Measurements from ENCODE around the gene LY6G6F.

LY6G6F gene

GRCh38 chr6:31706599-31706998, at the start of gene LY6G6F:
Gene LY6G6F, plus strand, starts transcription at chr6:31706866. Its CDS starts 41 bp downstream, at chr6:31706907.
- no peak for DNase-seq (ENCODE audit: low spot score)

GRCh38 chr6:31657406-31658157, 49.1 kb upstream of the LY6G6F start:
- DNase-seq (ENCODE audit: low spot score): no peak

- no peak for DNase-seq (ENCODE audit: low spot score)
Measured at GRCh38 chr6:31658158-31658688, 48.4 kb upstream of the LY6G6F start.

- DNase-seq (ENCODE audit: low spot score): no peak
Measured at GRCh38 chr6:31658983-31659648, 47.5 kb upstream of the LY6G6F start.

- DNase-seq (ENCODE audit: low spot score): peak; percentile 22
Measured at GRCh38 chr6:31659649-31660380, 46.9 kb upstream of the LY6G6F start.

GRCh38 chr6:31660381-31661261, 46.0 kb upstream of the LY6G6F start, which contains the start of gene C6orf47:
Gene C6orf47, minus strand, starts transcription at chr6:31660778. Its CDS starts 831 bp downstream, at chr6:31659947.
- peak; percentile 66 for DNase-seq (ENCODE audit: low spot score)

- no peak for DNase-seq (ENCODE audit: low spot score)
Measured at GRCh38 chr6:31661262-31662123, 45.2 kb upstream of the LY6G6F start.

- DNase-seq (ENCODE audit: low spot score): no peak
Measured at GRCh38 chr6:31662124-31662723, 44.4 kb upstream of the LY6G6F start.

GRCh38 chr6:31663126-31663960, 43.3 kb upstream of the LY6G6F start:
- DNase-seq (ENCODE audit: low spot score): no peak

- no peak for DNase-seq (ENCODE audit: low spot score)
Measured at GRCh38 chr6:31663961-31664789, 42.5 kb upstream of the LY6G6F start.

GRCh38 chr6:31664790-31665500, 41.7 kb upstream of the LY6G6F start, which contains the start of gene GPANK1:
Gene GPANK1, minus strand, starts transcription at chr6:31664997. Its CDS starts 519 bp downstream, at chr6:31664478.
- DNase-seq (ENCODE audit: low spot score): peak; percentile 97

GRCh38 chr6:31665501-31666336, 40.9 kb upstream of the LY6G6F start, which contains the start of gene CSNK2B:
Gene CSNK2B, plus strand, starts transcription at chr6:31666080. Its CDS starts 752 bp downstream, at chr6:31666832.
- DNase-seq (ENCODE audit: low spot score): peak; percentile 98

GRCh38 chr6:31666337-31666965, 40.2 kb upstream of the LY6G6F start:
- no peak for DNase-seq (ENCODE audit: low spot score)

- no peak for DNase-seq (ENCODE audit: low spot score)
Measured at GRCh38 chr6:31669676-31670075, 37.0 kb upstream of the LY6G6F start, which contains the start of gene LY6G5B. Gene LY6G5B, plus strand, starts transcription at chr6:31669976. Its CDS starts 975 bp downstream, at chr6:31670951.

- DNase-seq (ENCODE audit: low spot score): no peak
Measured at GRCh38 chr6:31676322-31676903, 30.3 kb upstream of the LY6G6F start.

All from pons (tissue), 1 donor.